A673 (cell line): Measurements from ENCODE around the gene FRY. TPM values are rescaled to one million over a fixed set of nuclear protein-coding genes. Genes with fewer than 3 reads are reported as not detected.

Experiments used
- BruUV-seq: library from RNA; stranded (reverse); fragments of 400-500 nt; replicated peaks from 2 replicates; lab custom pipeline; 2021; lab: Mats Ljungman, UMichigan
- CTCF ChIA-PET: fragments of 300-600 bp; sonication (Branson Sonifier 250); formaldehyde crosslinking; loops from one replicate; lab custom pipeline; 2022; ENCODE audit warnings: antibody characterized with exemption; lab: Charles Lee
- POLR2A ChIA-PET: fragments of 300-600 bp; sonication (Branson Sonifier 250); formaldehyde crosslinking; loops from one replicate; lab custom pipeline; 2022; ENCODE audit warnings: antibody characterized with exemption; ENCODE audit not compliant: low non-redundant PET; lab: Charles Lee
- DNase-seq: peaks from one replicate; pipeline ENCODE4 v3.0.0-alpha.2; 2015; ENCODE audit warnings: low spot score
- H3K27ac ChIP-seq: fragments of 200-600 bp; sonication (generic); 2 replicates; pipeline ENCODE4 v1.5.1; 2016; ENCODE audit warnings: mixed run types, low read depth, mild to moderate bottlenecking, mixed read lengths, antibody characterized with exemption, low read length; ENCODE audit not compliant: poor library complexity, severe bottlenecking
- H3K27me3 ChIP-seq: fragments of 200-600 bp; sonication (generic); replicated peaks from 2 replicates; pipeline ENCODE4 v1.6.1; 2017; ENCODE audit warnings: mixed run types, low read depth, mild to moderate bottlenecking, mixed read lengths, antibody characterized with exemption, low read length; ENCODE audit not compliant: insufficient read depth, poor library complexity
- H3K36me3 ChIP-seq: fragments of 200-600 bp; sonication (generic); 2 replicates; pipeline ENCODE4 v1.6.1; 2016; ENCODE audit warnings: mixed run types, mild to moderate bottlenecking, mixed read lengths, antibody characterized with exemption, low read length; ENCODE audit not compliant: insufficient read depth, poor library complexity, severe bottlenecking
- H3K4me1 ChIP-seq: fragments of 200-600 bp; sonication (generic); 2 replicates; pipeline ENCODE4 v1.6.1; 2017; ENCODE audit warnings: mixed run types, mild to moderate bottlenecking, mixed read lengths, antibody characterized with exemption, low read length; ENCODE audit not compliant: insufficient read depth, poor library complexity, severe bottlenecking
- H3K4me3 ChIP-seq: fragments of 200-600 bp; sonication (generic); 2 replicates; pipeline ENCODE4 v1.5.1; 2016; ENCODE audit warnings: low read depth, mixed run types, mild to moderate bottlenecking, mixed read lengths, low read length; ENCODE audit not compliant: poor library complexity, severe bottlenecking
- H3K9me3 ChIP-seq: fragments of 200-600 bp; sonication (generic); 2 replicates; pipeline ENCODE4 v1.6.1; 2016; ENCODE audit warnings: mixed run types, low read depth, mild to moderate bottlenecking, mixed read lengths, antibody characterized with exemption, low read length; ENCODE audit not compliant: poor library complexity, severe bottlenecking
- EZH2 ChIP-seq: fragments of 200-600 bp; sonication (generic); IDR thresholded peaks from 2 replicates; pipeline ENCODE4 v1.6.1; 2017; ENCODE audit warnings: borderline replicate concordance, low read depth, mild to moderate bottlenecking, mixed read lengths, antibody characterized with exemption, low read length; ENCODE audit not compliant: poor library complexity, severe bottlenecking
- intact Hi-C: fragments of 100-400 bp; cut with micrococcal nuclease; formaldehyde crosslinking; loops from one replicate; pipeline ENCODE4 v1.10.0; 2022; ENCODE audit not compliant: unreplicated experiment
- total RNA-seq: library from RNA; stranded (reverse); gene quantifications from 2 replicates; pipeline ENCODE4 v1.2.3, GENCODE V29; 2021
- TF ChIP-seq, protein P1 (sequence below): fragments of 300-800, 200-600 bp; sonication (generic); conservative IDR thresholded peaks from 2 replicates; pipeline ENCODE4 v1.5.1; 2017; ENCODE audit warnings: low read depth, mild to moderate bottlenecking, antibody characterized with exemption, low read length, moderate library complexity, mixed read lengths

The FRY gene
- total RNA-seq, 1 experiment from 2014 or later: 0.58 TPM

DNA sequence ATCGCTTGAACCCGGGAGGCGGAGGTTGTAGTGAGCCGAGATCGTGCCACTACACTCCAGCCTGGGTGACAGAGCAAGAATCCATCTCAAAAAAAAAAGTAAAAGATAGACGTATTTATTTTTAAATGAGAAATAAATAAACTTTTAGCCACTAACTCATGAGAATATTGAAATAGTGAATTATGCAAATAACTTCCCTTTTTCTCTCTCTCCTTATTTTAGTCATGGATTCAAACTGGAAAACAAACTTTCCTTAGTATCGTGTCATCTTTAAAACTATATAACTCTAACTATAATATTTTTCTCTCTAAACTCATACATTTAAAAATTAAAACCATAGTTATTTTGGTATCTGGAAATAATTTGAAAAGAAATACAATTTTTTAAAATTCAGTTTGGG, 96.1 kb downstream of the FRY start:
- no peak for TF ChIP-seq EZH2
- TF ChIP-seq, protein P1, sequence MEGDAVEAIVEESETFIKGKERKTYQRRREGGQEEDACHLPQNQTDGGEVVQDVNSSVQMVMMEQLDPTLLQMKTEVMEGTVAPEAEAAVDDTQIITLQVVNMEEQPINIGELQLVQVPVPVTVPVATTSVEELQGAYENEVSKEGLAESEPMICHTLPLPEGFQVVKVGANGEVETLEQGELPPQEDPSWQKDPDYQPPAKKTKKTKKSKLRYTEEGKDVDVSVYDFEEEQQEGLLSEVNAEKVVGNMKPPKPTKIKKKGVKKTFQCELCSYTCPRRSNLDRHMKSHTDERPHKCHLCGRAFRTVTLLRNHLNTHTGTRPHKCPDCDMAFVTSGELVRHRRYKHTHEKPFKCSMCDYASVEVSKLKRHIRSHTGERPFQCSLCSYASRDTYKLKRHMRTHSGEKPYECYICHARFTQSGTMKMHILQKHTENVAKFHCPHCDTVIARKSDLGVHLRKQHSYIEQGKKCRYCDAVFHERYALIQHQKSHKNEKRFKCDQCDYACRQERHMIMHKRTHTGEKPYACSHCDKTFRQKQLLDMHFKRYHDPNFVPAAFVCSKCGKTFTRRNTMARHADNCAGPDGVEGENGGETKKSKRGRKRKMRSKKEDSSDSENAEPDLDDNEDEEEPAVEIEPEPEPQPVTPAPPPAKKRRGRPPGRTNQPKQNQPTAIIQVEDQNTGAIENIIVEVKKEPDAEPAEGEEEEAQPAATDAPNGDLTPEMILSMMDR: no peak
- Histone ChIP-seq H3K27ac (no peak overlapping the region), H3K9me3 (no peaks in the 10 kb centered on the region), H3K36me3 (no peaks in the 10 kb centered on the region), H3K4me1 (no peaks in the 10 kb centered on the region), H3K4me3 (no peak overlapping the region), H3K27me3 (no peaks in the 10 kb centered on the region)
- no TSS peak for BruUV-seq
- no peak for DNase-seq
- CTCF ChIA-PET: no interaction called here
- POLR2A ChIA-PET: no interaction called here
- intact Hi-C loops: no loop called here

DNA sequence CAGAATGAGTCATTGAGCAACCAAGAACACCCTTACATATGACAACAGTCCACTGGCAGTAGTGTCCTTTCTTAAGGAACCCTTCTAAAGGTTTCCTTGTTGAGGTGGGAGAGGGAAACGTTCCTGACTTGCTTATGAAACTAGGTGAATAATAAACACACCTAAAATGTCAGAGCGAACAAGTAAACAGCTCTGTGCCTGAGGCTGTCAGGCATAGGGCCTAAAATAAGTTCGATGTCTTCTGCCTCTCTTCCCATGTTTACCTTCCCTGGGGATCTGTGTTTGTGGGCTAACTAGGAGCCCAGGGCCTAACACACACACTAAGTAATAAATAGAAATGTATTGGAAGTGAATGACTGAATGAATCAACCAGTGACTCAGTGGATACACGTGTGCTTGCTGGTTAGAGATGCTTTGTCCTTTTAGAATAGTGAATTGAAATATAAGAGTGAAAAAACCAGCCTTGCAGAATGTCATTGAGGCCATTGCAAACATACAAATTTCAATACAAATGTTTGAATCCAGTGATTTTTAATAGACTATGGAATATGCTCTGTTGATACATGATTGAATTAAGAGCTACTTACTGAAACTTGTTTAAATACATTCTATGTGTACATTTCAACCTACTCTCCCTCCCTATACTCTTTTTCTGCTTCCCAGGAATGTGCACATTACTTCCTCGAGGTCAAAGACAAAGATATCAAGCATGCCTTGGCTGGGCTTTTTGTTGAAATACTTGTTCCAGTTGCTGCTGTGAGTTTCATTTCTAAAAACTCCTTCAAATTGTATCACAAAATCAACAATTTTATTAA, 102.9 kb downstream of the FRY start:
- intact Hi-C loops: no loop called here
- no peaks in the 10 kb centered on the region for H3K4me1 ChIP-seq
- no peak overlapping the region for H3K27ac ChIP-seq
- CTCF ChIA-PET: no interaction called here
- BruUV-seq: no TSS peak
- no peak for TF ChIP-seq EZH2
- TF ChIP-seq, protein P1: no peak
- H3K27me3 ChIP-seq: no peaks in the 10 kb centered on the region
- no peaks in the 10 kb centered on the region for H3K9me3 ChIP-seq
- H3K4me3 ChIP-seq: no peak overlapping the region
- POLR2A ChIA-PET: no interaction called here
- no peaks in the 10 kb centered on the region for H3K36me3 ChIP-seq
- no peak for DNase-seq

DNA sequence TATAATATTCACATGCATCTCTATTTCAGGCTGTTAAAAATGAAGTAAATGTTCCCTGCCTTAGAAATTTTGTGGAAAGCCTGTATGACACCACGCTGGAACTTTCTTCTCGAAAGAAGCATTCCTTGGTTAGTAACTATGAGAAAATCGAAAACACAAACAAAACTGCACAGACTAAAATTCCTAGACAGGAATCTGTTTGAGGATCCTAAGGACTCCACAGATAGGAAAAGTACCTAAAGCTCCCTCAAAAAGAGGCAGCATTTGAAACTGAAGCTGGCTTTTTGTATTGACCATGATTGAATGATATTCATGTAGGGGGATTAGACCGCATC, 103.4 kb downstream of the FRY start:
- Histone ChIP-seq H3K27ac (no peak overlapping the region), H3K4me1 (no peaks in the 10 kb centered on the region), H3K27me3 (no peaks in the 10 kb centered on the region), H3K4me3 (no peak overlapping the region), H3K36me3 (no peaks in the 10 kb centered on the region), H3K9me3 (no peaks in the 10 kb centered on the region)
- DNase-seq: no peak
- ChIA-PET CTCF (no interaction called here), POLR2A (no interaction called here)
- no TSS peak for BruUV-seq
- intact Hi-C loops: no loop called here
- TF ChIP-seq, protein P1: no peak
- TF ChIP-seq EZH2: no peak
